Endometrium (tissue), 2 donors: ENCODE measurements around the gene KCTD18.

ENCODE experiments used
- FAIRE-seq: peaks from 2 replicates; lab custom pipeline; 2012; peaks lifted over from hg19 to GRCh38; lab: Jason Lieb, UNC
- donor health status: control.
- donor health status: control.

The KCTD18 gene

DNA sequence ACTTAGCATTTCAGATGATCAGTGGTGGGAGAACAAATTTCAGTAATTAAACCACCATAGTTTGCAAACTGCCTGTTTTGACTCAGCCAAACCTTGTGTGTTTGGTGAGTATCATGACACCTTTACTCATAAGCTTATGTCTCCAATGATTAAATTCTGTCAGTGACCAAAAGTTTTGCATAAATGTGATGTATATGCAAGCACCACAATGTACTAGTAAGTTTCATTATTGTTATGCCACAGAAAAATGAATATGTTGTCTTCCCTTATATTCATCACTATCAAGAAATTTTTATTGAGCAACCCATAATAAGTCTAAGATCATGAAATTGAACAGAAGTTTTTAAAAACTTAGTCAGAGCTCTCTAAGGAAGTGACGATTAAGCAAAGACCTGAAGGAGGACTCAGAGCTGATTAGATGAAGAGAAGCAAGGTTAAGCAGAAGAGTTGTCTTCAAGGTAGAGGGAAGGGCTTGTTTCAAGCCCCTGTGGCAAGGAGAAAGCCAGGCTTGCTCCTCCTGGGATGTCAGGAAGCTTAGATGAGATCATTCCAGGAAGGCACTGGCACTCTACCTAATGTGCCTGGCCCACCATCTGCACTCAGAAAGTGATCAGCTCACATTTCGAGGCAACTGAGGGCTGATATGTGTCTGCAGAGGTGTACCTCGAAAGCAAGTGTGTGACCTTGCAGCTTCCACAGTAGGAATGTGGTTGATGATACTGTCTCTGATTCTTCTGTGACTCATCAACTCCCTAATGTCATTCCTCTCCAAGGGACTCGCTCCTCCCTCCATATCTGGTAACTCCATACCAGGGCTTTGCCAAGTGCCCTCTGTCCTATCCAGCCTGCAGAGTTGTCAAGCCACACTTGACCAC lies 54.7 kb downstream of the KCTD18 start:
- FAIRE-seq, result no peak

GRCh38 chr2:200453853-200454534 lies 55.9 kb downstream of the KCTD18 start:
- no peak for FAIRE-seq

- no peak for FAIRE-seq
These were observed 56.6 kb downstream of the KCTD18 start for GRCh38 chr2:200453142-200453852.

DNA sequence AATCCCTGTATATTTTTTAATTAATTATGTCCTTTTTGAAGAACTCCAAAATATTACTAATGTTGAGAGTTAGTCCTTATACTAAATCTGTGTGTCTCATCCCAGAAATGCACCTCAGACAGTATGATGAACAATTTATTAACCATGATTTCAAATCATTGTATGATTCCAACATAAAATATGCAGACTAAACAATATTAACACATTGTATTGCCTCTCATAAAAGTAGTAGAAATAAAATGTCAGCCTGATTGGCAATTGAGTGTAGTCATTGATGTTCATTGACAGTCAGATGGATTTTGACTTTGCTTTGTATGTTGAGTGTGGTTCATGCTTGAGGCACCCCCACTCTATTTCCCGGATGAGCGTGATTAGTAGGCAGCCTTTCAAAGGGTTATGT lies 57.5 kb downstream of the KCTD18 start:
- no peak for FAIRE-seq

DNA sequence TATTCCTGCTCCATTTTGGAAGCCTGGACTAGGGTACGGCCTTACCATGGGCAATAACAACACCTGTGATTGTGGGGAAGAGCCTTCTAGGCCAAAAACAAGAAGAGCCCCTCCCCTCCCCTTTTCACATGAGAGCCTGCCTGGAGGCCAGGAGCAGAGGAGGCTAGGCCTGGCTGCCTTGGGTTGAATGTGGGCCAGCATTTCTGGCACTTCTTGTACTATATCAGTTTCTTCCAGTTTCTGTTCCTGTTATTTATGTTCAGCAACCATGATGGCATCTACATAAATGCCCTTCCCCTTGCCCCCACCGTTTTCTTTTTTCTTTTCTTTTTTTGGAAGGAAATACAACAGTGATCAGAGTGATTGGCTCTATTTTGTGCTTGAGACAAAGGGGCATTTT lies 58.4 kb downstream of the KCTD18 start:
- FAIRE-seq, result no peak

DNA sequence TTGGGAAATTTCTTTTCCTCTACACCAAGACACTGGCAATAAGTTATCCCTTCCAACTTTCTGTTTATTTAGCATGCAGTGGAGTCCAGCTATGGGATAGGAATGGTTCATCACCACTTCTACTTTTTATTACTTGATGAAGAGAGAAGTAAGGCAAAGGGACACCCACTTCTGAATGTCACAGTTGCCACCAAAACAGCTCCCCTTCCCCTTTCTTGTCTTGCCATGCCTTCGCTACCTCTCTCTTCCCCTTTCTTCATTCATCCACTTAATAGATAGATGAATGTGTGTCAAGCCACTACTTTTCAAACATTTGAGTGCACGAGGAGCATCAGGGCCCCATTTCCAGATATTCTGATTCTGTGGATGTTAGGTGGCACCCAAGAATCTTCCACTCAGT lies 59.6 kb downstream of the KCTD18 start:
- FAIRE-seq, result no peak

DNA sequence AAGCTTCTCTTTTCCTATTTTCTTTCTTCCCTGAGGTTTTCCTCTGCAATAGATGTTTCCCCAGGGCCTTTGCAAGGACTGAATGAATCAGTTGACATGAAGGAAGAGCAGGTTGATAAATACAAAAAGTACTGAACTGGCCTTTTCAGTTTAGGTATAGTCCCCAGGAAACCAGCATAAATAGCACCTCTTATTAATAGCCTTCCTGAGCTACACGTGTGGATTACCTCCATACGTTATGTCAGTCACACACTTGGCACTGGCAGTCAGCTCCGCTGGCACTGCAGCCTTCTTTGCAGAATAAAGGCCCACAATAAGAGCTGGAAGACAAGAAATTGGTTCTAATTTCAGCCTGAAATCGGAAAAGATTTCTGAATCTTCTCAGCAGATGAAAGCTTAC lies 60.7 kb downstream of the KCTD18 start:
- no peak for FAIRE-seq

- no peak for FAIRE-seq
These were observed 61.4 kb downstream of the KCTD18 start for GRCh38 chr2:200448455-200448854.

- FAIRE-seq, result no peak
These were observed 62.6 kb downstream of the KCTD18 start for GRCh38 chr2:200447139-200447855.

GRCh38 chr2:200446612-200447011 lies 63.3 kb downstream of the KCTD18 start:
- no peak for FAIRE-seq

DNA sequence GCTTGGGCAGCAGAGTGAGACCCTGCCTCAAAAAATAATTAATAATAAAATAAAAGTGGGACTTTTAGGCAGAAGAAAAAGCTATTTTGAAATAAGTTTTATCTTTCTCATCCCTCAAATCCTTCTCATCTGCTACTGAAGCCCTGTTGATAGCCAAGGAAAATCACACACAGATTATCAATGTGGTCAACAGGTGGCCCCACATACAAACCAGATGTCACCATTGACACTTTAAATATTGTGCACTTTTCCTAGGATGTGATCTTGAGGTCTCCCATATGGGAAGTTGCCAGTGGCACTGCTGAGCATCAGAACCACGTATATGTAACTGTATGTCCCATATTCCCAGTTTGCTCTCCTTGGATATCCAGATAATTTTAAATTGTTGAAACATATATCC lies 64.6 kb downstream of the KCTD18 start:
- no peak for FAIRE-seq

- FAIRE-seq, result no peak
These were observed 65.3 kb downstream of the KCTD18 start for GRCh38 chr2:200444530-200444929.

DNA sequence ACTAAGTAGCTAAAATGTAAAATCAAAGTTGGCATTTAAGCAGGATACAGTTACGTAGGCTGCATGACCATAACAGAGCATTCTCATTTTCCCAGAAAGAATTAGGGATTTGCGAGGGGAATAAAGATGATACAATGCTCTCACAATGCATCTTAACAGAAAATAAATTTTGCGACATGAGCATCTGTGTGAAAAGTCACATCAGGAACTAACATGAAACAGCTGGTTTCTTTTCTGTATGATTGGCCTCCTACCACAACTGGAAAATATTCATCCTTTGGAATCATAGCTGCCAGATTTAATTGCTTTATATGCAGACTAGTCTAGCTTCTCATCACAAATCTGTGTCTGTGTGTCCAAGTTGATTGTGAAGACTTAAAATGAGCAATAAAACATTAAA lies 66.0 kb downstream of the KCTD18 start:
- no peak for FAIRE-seq

GRCh38 chr2:200443376-200443775 lies 66.5 kb downstream of the KCTD18 start:
- FAIRE-seq, result no peak

DNA sequence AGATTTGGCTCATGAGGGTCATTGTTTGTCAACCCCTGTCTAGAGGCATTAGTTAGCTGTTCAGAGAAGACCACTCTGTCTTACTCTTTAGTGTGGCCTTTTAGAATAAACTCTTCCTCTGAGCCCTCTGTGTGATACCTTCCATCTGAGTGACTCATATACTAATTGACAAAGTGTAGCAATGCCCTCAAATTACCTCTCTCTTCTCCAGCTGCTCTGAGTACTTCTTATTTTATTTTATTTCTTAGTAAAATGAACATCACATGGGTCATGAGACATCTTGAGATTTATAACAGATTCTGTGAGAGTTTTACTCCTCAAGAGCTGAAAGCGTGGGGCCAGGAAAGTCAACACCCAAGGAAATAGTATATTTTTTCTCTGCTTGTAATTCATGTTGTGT lies 67.4 kb downstream of the KCTD18 start:
- no peak for FAIRE-seq

DNA sequence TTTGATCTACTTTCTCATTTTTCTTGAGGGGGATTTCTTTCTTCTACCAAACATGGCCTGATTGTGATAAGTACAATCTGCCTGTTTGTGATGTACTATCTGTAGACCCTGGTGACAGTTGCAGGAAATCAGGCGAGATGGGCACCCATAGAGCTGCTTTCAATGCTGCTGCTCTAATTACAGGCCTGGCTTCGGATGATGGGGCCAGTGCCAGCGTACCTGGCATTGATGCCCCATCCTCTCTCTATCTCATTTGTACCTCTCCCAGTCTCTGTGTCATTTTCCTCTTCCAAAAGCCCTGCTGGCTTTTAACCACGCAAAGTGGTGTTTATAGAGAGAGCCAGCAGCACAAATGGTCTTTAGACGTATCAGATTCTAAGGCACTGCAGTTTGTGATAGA lies 69.9 kb downstream of the KCTD18 start:
- no peak for FAIRE-seq
